LNCaP clone FGC (cell line): ENCODE results near the gene PALM.

ENCODE experiments used
- DNase-seq: peaks from one replicate; pipeline ENCODE4 v3.0.0-alpha.2; 2011; ENCODE audit warnings: low read depth
- H3K4me3 ChIP-seq: 2 replicates; pipeline ENCODE4 v1.5.1; 2011; ENCODE audit warnings: mild to moderate bottlenecking, low read depth, low read length, control low read depth
- CTCF ChIP-seq: IDR thresholded peaks from 2 replicates; pipeline ENCODE4 v1.5.1; 2012; ENCODE audit warnings: mild to moderate bottlenecking; ENCODE audit not compliant: control insufficient read depth, insufficient read depth; ENCODE audit errors: extremely low read depth

Gene PALM

DNA sequence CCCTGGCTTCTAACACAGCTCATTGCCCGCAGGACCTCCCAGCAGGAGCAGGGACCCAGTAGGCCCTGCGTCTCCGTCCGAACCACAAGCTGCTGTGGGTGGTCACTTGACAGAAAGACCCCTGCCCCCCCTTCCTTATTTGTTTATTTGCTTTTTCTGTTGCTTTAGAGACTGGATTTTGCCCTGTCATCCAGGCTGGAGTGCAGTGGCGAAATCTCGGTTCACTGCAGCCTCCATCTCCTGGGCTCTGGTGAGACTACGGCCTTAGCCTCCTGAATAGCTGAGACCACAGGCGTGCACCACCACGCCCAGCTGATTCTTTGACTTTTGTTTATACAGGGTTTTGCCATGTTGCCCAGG, 80.9 kb downstream of the PALM start:
- DNase-seq, result no peak
- H3K4me3 ChIP-seq, result no peak overlapping the region
- no peak for TF ChIP-seq CTCF

GRCh38 chr19:791007-791566, 82.4 kb downstream of the PALM start:
- no peak for TF ChIP-seq CTCF
- DNase-seq, result no peak
- H3K4me3 ChIP-seq, result no peak overlapping the region

- DNase-seq, result no peak
- H3K4me3 ChIP-seq, result no peak overlapping the region
- no peak for TF ChIP-seq CTCF
These were observed 83.0 kb downstream of the PALM start for GRCh38 chr19:791567-792305.

GRCh38 chr19:792306-792885, 83.7 kb downstream of the PALM start:
- no peak for TF ChIP-seq CTCF
- no peak overlapping the region for H3K4me3 ChIP-seq
- DNase-seq, result no peak

GRCh38 chr19:793806-794205, 85.1 kb downstream of the PALM start:
- no peak for DNase-seq
- TF ChIP-seq CTCF, result no peak

GRCh38 chr19:795073-795611, 86.4 kb downstream of the PALM start:
- TF ChIP-seq CTCF, result no peak
- no peak overlapping the region for H3K4me3 ChIP-seq
- DNase-seq, result no peak

More at GRCh38 chr19:793806-794205, 85.1 kb downstream of the PALM start:
- no peak overlapping the region for H3K4me3 ChIP-seq
